GM10266 (cell line): ENCODE data around the gene ICA1L.

Experiments used
- DNase-seq: peaks from one replicate; pipeline ENCODE4 v3.0.0; 2012; ENCODE audit errors: extremely low spot score
- TF ChIP-seq, protein P1 (sequence below): IDR thresholded peaks from 2 replicates; pipeline ENCODE4 v1.5.1; 2012; ENCODE audit warnings: mild to moderate bottlenecking, low read depth; ENCODE audit not compliant: control insufficient read depth, insufficient read depth; ENCODE audit errors: missing control alignments

ICA1L gene

DNA sequence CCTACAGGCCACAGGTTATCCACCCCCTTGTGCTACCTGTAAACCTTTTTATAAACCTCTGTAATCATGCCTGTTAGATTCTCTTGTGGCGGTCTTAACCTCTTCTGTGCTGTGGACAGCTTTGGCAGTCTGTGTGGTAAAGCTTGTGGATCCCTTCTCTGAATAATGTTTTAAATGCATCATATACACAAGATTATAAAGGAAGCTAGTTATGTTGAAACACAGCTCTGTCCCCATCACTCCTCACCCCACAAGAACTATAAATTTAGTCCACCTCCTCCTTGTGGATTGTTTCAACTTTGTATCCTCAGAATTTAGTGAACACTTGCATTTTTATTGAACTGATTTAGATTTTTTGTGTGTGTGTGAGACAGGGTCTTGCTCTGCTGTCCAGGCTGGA is 107.7 kb downstream of the ICA1L start:
- DNase-seq: no peak
- TF ChIP-seq, protein P1, sequence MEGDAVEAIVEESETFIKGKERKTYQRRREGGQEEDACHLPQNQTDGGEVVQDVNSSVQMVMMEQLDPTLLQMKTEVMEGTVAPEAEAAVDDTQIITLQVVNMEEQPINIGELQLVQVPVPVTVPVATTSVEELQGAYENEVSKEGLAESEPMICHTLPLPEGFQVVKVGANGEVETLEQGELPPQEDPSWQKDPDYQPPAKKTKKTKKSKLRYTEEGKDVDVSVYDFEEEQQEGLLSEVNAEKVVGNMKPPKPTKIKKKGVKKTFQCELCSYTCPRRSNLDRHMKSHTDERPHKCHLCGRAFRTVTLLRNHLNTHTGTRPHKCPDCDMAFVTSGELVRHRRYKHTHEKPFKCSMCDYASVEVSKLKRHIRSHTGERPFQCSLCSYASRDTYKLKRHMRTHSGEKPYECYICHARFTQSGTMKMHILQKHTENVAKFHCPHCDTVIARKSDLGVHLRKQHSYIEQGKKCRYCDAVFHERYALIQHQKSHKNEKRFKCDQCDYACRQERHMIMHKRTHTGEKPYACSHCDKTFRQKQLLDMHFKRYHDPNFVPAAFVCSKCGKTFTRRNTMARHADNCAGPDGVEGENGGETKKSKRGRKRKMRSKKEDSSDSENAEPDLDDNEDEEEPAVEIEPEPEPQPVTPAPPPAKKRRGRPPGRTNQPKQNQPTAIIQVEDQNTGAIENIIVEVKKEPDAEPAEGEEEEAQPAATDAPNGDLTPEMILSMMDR: no peak

DNA sequence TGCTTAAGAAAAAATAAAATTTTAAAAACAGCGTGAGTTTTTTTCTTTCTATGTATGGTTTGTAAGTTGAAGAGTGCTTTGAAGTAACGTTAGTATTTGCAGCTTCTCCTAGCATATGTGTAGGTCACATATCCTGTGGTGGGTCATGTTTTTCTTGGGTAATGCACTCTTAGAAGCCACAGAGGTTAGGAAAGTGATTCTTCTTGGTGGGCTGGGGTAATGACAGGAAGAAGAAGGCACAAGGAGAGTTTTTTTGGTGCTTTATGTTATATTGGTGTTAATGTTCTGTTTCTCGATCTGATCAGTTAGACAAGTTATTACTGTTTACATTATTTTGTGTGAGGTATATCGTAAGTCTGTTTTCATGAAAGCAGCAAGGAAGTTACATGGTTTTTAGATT is 109.0 kb downstream of the ICA1L start:
- DNase-seq: no peak
- TF ChIP-seq, protein P1: no peak

DNA sequence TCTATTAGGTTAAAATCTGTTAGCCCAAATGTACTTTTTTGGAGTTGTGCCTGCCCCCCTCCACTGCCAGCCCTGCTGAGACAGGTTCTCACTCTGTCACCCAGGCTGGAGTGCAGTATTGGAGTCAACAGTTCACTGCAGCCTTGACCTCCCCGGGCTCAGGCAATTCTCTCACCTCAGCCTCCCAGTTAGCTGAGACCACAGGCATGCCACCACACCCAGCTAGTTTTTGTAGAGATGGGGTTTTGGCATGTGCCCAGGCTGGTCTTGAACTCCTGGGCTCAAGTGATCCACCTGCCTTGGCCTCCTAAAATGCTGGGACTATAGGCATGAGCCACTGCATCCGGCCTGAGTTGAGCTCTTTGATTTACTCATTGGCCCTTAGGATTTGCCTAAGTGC is 110.7 kb downstream of the ICA1L start:
- no peak for DNase-seq
- TF ChIP-seq, protein P1: no peak

DNA sequence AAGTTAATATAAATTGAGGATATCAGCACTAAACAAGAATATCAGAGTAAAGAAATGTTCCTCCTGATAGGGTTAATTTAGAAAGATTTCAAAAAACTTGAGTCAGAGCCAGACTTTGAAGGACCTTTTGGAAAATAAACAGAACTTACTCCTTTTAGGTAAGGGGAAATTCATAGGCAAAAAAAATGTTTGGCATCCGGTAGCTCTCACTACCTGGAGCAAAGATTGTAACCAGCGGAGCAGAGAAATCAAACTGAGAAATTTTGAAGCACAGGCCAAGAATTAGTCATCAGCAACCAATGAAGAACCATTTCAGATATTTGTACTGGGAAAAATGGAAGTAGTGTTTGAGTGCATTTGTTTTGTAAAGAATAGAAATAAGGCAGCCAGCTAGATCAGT is 113.0 kb downstream of the ICA1L start:
- no peak for DNase-seq
- TF ChIP-seq, protein P1: no peak

DNA sequence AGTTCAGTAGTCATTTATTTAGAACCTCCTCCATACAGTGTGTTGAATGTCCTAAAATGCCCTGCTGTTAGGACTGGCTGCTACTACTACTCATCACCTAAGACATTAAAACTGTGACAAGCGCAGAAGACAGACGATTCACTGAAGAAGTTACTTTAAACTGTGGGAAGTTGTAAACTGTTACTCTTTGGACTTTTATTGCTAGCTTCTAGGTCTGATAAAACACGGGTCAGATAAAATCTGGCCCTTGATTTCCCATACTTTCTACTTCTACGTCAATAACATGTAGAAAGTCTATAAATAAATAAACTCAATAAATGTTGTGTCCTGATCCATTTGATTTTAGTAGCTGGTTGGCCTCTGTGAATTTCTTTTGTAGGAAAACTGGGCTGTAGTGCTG is 113.4 kb downstream of the ICA1L start:
- DNase-seq: no peak
- TF ChIP-seq, protein P1: no peak

DNA sequence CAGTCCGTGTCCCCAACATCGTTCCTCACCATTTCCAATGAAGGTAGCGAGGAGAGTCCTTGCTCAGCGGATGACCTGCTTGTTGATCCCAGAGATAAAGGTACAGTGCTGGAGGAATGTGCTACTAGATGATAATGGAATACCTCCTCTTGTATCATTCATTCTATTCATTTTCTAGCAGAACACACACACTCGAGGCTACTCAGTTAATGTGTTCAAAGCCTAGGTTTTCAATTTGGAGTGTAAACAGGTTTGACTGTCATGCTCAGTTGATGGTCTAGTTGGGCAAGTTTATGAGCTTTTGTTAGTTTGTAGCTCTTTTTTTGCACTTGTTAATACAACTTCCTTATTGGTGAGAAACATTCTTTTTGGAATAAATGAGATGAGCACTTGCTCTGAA is 114.2 kb downstream of the ICA1L start:
- TF ChIP-seq, protein P1: no peak
- DNase-seq: no peak

DNA sequence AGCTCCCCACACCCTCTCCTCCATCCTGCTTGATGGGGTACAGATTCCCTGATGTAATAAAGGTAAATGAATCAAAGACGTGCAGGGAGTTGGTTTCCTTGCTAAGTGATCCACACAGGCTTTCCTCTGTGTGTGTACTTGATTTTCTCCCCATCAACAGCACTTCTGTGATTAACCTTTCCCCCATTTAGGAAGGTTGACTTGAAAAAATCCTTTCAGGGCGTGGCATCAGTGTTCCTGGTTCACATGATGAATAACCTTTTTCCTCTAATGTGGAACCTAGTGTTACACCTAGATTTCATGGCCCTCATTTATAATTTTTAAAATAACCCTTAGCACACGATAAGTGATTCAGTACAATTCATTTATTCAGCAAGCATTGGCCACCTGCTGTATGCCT is 115.0 kb downstream of the ICA1L start:
- TF ChIP-seq, protein P1: no peak
- DNase-seq: no peak
